Activated naive CD4-positive, alpha-beta T cell treated with anti-CD3 and anti-CD28 coated beads, Interleukin-2, amount 50 U/mL, for 16 hours (primary cell): Measurements from ENCODE around the gene PDLIM5.
"Not testable (repeated sequence)": the region's sequence is repeated elsewhere in the genome, so short reads cannot be mapped to it uniquely, and the experiment has no call there.

Experiments
- DNase-seq: peaks from one replicate; pipeline ENCODE4 v3.0.0-alpha.2; 2020

The PDLIM5 gene

GRCh38 chr4:94451695-94452475 is at the start of gene PDLIM5:
Gene PDLIM5 (plus strand): TSS chr4:94451942. CDS start chr4:94455289, 3,347 bp downstream.
- peak; percentile 87 for DNase-seq

- DNase-seq = not testable (repeated sequence)
Observed at GRCh38 chr4:94402439-94402838, 49.3 kb upstream of the PDLIM5 start.

- no peak for DNase-seq
Observed at GRCh38 chr4:94403751-94404150, 48.0 kb upstream of the PDLIM5 start.

- peak; percentile 54 for DNase-seq
Observed at GRCh38 chr4:94406668-94407437, 44.9 kb upstream of the PDLIM5 start.

GRCh38 chr4:94407846-94408245 is 43.9 kb upstream of the PDLIM5 start:
- no peak for DNase-seq

GRCh38 chr4:94408549-94409374 is 43.0 kb upstream of the PDLIM5 start:
- DNase-seq = no peak

GRCh38 chr4:94409375-94409679 is 42.4 kb upstream of the PDLIM5 start:
- DNase-seq = no peak

GRCh38 chr4:94409962-94410361 is 41.8 kb upstream of the PDLIM5 start:
- no peak for DNase-seq

GRCh38 chr4:94410678-94411206 is 41.0 kb upstream of the PDLIM5 start:
- no peak for DNase-seq

- DNase-seq = no peak
Observed at GRCh38 chr4:94411296-94411695, 40.4 kb upstream of the PDLIM5 start.

- no peak for DNase-seq
Observed at GRCh38 chr4:94412019-94412657, 39.6 kb upstream of the PDLIM5 start.

- no peak for DNase-seq
Observed at GRCh38 chr4:94412658-94413038, 39.1 kb upstream of the PDLIM5 start.

GRCh38 chr4:94413085-94413840 is 38.5 kb upstream of the PDLIM5 start:
- no peak for DNase-seq

GRCh38 chr4:94414907-94415306 is 36.8 kb upstream of the PDLIM5 start:
- no peak for DNase-seq

- no peak for DNase-seq
Observed at GRCh38 chr4:94415448-94415847, 36.3 kb upstream of the PDLIM5 start.

- no peak for DNase-seq
Observed at GRCh38 chr4:94416335-94416734, 35.4 kb upstream of the PDLIM5 start.

GRCh38 chr4:94416981-94417380 is 34.8 kb upstream of the PDLIM5 start:
- no peak for DNase-seq

- no peak for DNase-seq
Observed at GRCh38 chr4:94419549-94419948, 32.2 kb upstream of the PDLIM5 start.

GRCh38 chr4:94419956-94420355 is 31.8 kb upstream of the PDLIM5 start:
- no peak for DNase-seq

- DNase-seq = no peak
Observed at GRCh38 chr4:94420356-94420755, 31.4 kb upstream of the PDLIM5 start.

- DNase-seq = no peak
Observed at GRCh38 chr4:94426783-94427182, 25.0 kb upstream of the PDLIM5 start.

GRCh38 chr4:94428884-94429283 is 22.9 kb upstream of the PDLIM5 start:
- no peak for DNase-seq
